PFSK-1 (cell line): Measurements from ENCODE around the gene PDGFC.

Experiments
- FOXP2 ChIP-seq: optimal IDR thresholded peaks from 2 replicates; pipeline ENCODE3; 2011; ENCODE audit warnings: borderline replicate concordance, control low read depth, inconsistent platforms; ENCODE audit not compliant: insufficient read depth; ENCODE audit errors: extremely low read length, extremely low read depth
- POLR2AphosphoS5 ChIP-seq: IDR thresholded peaks from 2 replicates; pipeline ENCODE4 v1.6.1; 2012; ENCODE audit warnings: low read depth, mild to moderate bottlenecking, control low read depth, low read length, moderate library complexity
- REST ChIP-seq, 2 experiments: IDR thresholded peaks; 2 replicates each; pipeline versions ENCODE4 v1.6.1 to v1.8.0; 2011 to 2012; ENCODE audit warnings: low read depth in 2 of 2, low read length in 2 of 2, control low read depth in 1 of 2, inconsistent platforms in 1 of 2, mild to moderate bottlenecking in 1 of 2, moderate library complexity in 1 of 2; ENCODE audit not compliant: insufficient read depth in 1 of 2
- SIN3A ChIP-seq: IDR thresholded peaks from 2 replicates; pipeline ENCODE4 v1.6.1; 2012; ENCODE audit warnings: mild to moderate bottlenecking, low read length, moderate library complexity, borderline replicate concordance; ENCODE audit not compliant: insufficient read depth
- TAF1 ChIP-seq: IDR thresholded peaks from 2 replicates; pipeline ENCODE4 v1.6.1; 2012; ENCODE audit warnings: low read length, control low read depth, borderline replicate concordance; ENCODE audit not compliant: insufficient read depth

DNA sequence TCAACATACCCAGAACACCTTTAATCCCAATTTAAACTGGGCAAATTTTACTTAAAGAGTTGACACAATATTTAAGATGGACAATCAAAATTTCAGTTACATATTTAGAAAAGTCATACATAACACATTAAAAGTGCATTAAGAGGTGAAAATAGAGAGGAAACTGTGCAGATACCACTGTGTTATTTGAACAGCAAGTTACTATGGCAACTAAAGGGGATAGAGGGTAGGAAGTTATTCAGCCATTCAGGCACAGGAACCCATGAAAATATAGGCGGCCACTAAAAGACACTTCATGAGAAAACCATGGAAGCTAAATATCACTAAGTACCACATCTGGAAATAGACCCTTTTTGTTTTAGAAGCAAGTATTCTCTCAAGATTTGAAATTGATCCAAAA lies 75.1 kb downstream of the PDGFC start:
- no peak for TF ChIP-seq REST (IDR thresholded peaks at IDR 0.05; ENCODE audit: insufficient read depth in 1 of 2, low read depth in 2 of 2, low read length in 2 of 2)
- no peak for TF ChIP-seq POLR2AphosphoS5
- TF ChIP-seq TAF1 = no peak
- TF ChIP-seq FOXP2 = no peak
- TF ChIP-seq SIN3A = no peak
